ENCODE results near the gene KRTAP13-3.

GRCh38 chr21:30463713-30464112 lies 38.0 kb upstream of the KRTAP13-3 start:
- no peak for TF ChIP-seq EP300 (IDR thresholded peaks at IDR 0.05)
- TF ChIP-seq CTCF (IDR thresholded peaks at IDR 0.05), result no peak
- no peak for TF ChIP-seq POLR2AphosphoS5 (IDR thresholded peaks at IDR 0.05)

Measured in esophagus muscularis mucosa (tissue), 4 donors.